HEK293T (cell line): Measurements from ENCODE around the gene XPR1.

Source experiments
- ARNT ChIP-seq: fragments of 450-650 bp; IDR thresholded peaks from 2 replicates; pipeline ENCODE4 v1.6.1; 2017; ENCODE audit warnings: mild to moderate bottlenecking
- BHLHE40 ChIP-seq: fragments of 450-650 bp; IDR thresholded peaks from 2 replicates; pipeline ENCODE4 v1.6.1; 2016; ENCODE audit warnings: mild to moderate bottlenecking, moderate library complexity, borderline replicate concordance
- CTBP1 ChIP-seq: fragments of 450-650 bp; IDR thresholded peaks from 2 replicates; pipeline ENCODE4 v1.6.1; 2016; ENCODE audit warnings: borderline replicate concordance
- FOXA1 ChIP-seq: fragments of 450-650 bp; IDR thresholded peaks from 2 replicates; pipeline ENCODE4 v1.6.1; 2016; ENCODE audit warnings: mild to moderate bottlenecking
- L3MBTL2 ChIP-seq: fragments of 450-650 bp; conservative IDR thresholded peaks from 2 replicates; pipeline ENCODE4 v1.6.1; 2016; ENCODE audit warnings: mild to moderate bottlenecking
- TARDBP ChIP-seq: fragments of 450-650 bp; IDR thresholded peaks from 2 replicates; pipeline ENCODE4 v1.6.1; 2016

- no peak for TF ChIP-seq CTBP1
- TF ChIP-seq BHLHE40, result no peak
- TF ChIP-seq ARNT, result no peak
- TF ChIP-seq TARDBP, result no peak
- TF ChIP-seq L3MBTL2, result no peak
- TF ChIP-seq FOXA1, result no peak
Observed at GRCh38 chr1:180937012-180937372, 305.2 kb downstream of the XPR1 start.
